Endodermal cell (in vitro differentiated cells): ENCODE data around the gene ANKRD34A. TPM values are rescaled to one million over a fixed set of nuclear protein-coding genes. Genes with fewer than 3 reads are reported as not detected.

Experiments
- DNase-seq: peaks from one replicate; pipeline ENCODE4 v3.0.0-alpha.2; 2017
- H3K27ac ChIP-seq: 2 replicates; pipeline ENCODE4 v1.5.1; 2013; ENCODE audit warnings: mild to moderate bottlenecking, low read depth, low read length, moderate library complexity
- H3K27me3 ChIP-seq: 2 replicates; pipeline ENCODE4 v1.6.1; 2013; ENCODE audit warnings: mild to moderate bottlenecking, low read length, moderate library complexity; ENCODE audit not compliant: insufficient read depth, control insufficient read depth, poor library complexity, severe bottlenecking
- H3K36me3 ChIP-seq: 2 replicates; pipeline ENCODE4 v1.7.0; 2013; ENCODE audit warnings: mild to moderate bottlenecking, low read length, moderate library complexity; ENCODE audit not compliant: control insufficient read depth, insufficient read depth
- H3K4me1 ChIP-seq: one replicate; pipeline ENCODE4 v1.7.0; 2013; ENCODE audit warnings: low read length; ENCODE audit not compliant: control insufficient read depth, insufficient read depth
- H3K4me3 ChIP-seq: 2 replicates; pipeline ENCODE4 v1.5.1; 2013; ENCODE audit warnings: mild to moderate bottlenecking, low read length, moderate library complexity
- H3K9ac ChIP-seq: 2 replicates; pipeline ENCODE4 v1.6.1; 2013; ENCODE audit warnings: mild to moderate bottlenecking, low read length, moderate library complexity; ENCODE audit not compliant: poor library complexity, severe bottlenecking; ENCODE audit errors: extremely low read depth
- H3K9me3 ChIP-seq: 2 replicates; pipeline ENCODE4 v1.6.1; 2013; ENCODE audit warnings: mild to moderate bottlenecking, low read length, moderate library complexity; ENCODE audit not compliant: control insufficient read depth
- H3K27ac Mint-ChIP-seq: 2 replicates; pipeline ENCODE4 v1.8.0; 2020; ENCODE audit warnings: mixed read lengths
- H3K27me3 Mint-ChIP-seq: 2 replicates; pipeline ENCODE4 v1.8.0; 2021; ENCODE audit warnings: mild to moderate bottlenecking, mixed read lengths; ENCODE audit not compliant: insufficient read depth
- H3K36me3 Mint-ChIP-seq: 2 replicates; pipeline ENCODE4 v1.8.0; 2020; ENCODE audit warnings: low read depth, mixed read lengths
- H3K4me1 Mint-ChIP-seq: 2 replicates; pipeline ENCODE4 v1.8.0; 2020; ENCODE audit warnings: mixed read lengths
- H3K4me3 Mint-ChIP-seq: 2 replicates; pipeline ENCODE4 v1.8.0; 2020; ENCODE audit warnings: mild to moderate bottlenecking, moderate library complexity, mixed read lengths
- H3K9me3 Mint-ChIP-seq: 2 replicates; pipeline ENCODE4 v1.8.0; 2020; ENCODE audit warnings: mild to moderate bottlenecking, mixed read lengths
- CTCF ChIP-seq: fragments of 200-600 bp; sonication (generic); conservative IDR thresholded peaks from 2 replicates; pipeline ENCODE4 v1.5.0; 2021; ENCODE audit warnings: antibody characterized with exemption, mild to moderate bottlenecking
- WGBS, 2 experiments: methylation state at CpG; one replicate each; pipeline versions ENCODE4 v1.1.5 to v1.1.7; 2013; ENCODE audit warnings: missing lambda C conversion rate in 2 of 2, mixed read lengths in 1 of 2; ENCODE audit not compliant: insufficient coverage in 1 of 2, insufficient read length in 1 of 2; 5-methylcytosine and 5-hydroxymethylcytosine counted together
- long read RNA-seq, 4 experiments: library from polyadenylated mRNA in 2 of 4; library from RNA in 1 of 4; library from capped mRNA in 1 of 4; stranded (forward) in 3 of 4; unstranded in 1 of 4; transcript quantifications; one replicate each; pipeline ENCODE4 v2.0.0, GENCODE V29; 2020 to 2021; ENCODE audit warnings: inconsistent platforms in 1 of 4
- polyA plus RNA-seq, 2 experiments: library from polyadenylated mRNA; stranded (reverse); fragments of 50-300 nt; gene quantifications; one replicate each; pipeline ENCODE4 v1.2.3, GENCODE V29; 2013
- total RNA-seq, 2 donors: library from RNA; stranded (reverse); fragmentation: NEBNext Ultra II Directional in 1 of 2; extraction: Animal tissue kit (Norgen Biotek cat#: 25700) in 1 of 2; gene quantifications; 2 replicates in 1 of 2; 3 replicates in 1 of 2; pipeline ENCODE4 v1.2.1, GENCODE V29; 2021

Gene ANKRD34A
- total RNA-seq, result 1 to 10 TPM in 1 of 2 donors, under 1 TPM in 1; 0.55 to 1.4 TPM
- polyA plus RNA-seq (2013, experiment 1 of 2), result 0.64 TPM
- 0.37 TPM for polyA plus RNA-seq (2013, experiment 2 of 2)
- long read RNA-seq, experiment 1, result 0 reads
- long read RNA-seq, experiment 2, partial matches to known transcripts, result 4 of 5 reads
- long read RNA-seq, experiment 2, other reads (novel, unspliced or antisense), result 1 of 5 reads
- long read RNA-seq, experiment 3, result 0 reads
- long read RNA-seq, experiment 4, partial matches to known transcripts, result 2 of 2 reads
- long read RNA-seq, experiment 4, other reads (novel, unspliced or antisense), result 0 of 2 reads

- Histone ChIP-seq H3K27ac (no peak within 1 kb of the TSS), H3K36me3 (no peaks in the 10 kb centered on the region), H3K4me1 (peaks cover 3% of the 10 kb centered on the region), H3K27me3 (peaks cover 26% of the 10 kb centered on the region), H3K9me3 (peaks cover 10% of the 10 kb centered on the region), H3K4me3 (peak within 1 kb of the TSS; percentile 87), H3K9ac (peak within 1 kb of the TSS; percentile 43)
- Mint-ChIP-seq H3K4me3 (peak within 1 kb of the TSS; percentile 75), H3K36me3 (peaks cover 7% of the 10 kb centered on the region), H3K9me3 (peaks cover 12% of the 10 kb centered on the region), H3K27me3 (peaks cover 42% of the 10 kb centered on the region), H3K27ac (peak within 1 kb of the TSS; percentile 91), H3K4me1 (peaks cover 23% of the 10 kb centered on the region)
- no peak for TF ChIP-seq CTCF
- peak; percentile 99 for DNase-seq
- WGBS, 2 experiments, result 1 to 3% methylated on average over 25 to 37 of the region's 37 CpGs
These were observed at the start of gene ANKRD34A, which contains the start of gene POLR3GL for GRCh38 chr1:145964328-145965118. ANKRD34A (minus strand) TSS chr1:145964575; CDS start chr1:145961759, 2,816 bp downstream. POLR3GL (plus strand) TSS chr1:145964690; CDS start chr1:145974866, 10,176 bp downstream.

GRCh38 chr1:146013559-146013922, 49.2 kb upstream of the ANKRD34A start:
- Histone ChIP-seq H3K27me3 (peaks cover 20% of the 10 kb centered on the region), H3K4me1 (no peaks in the 10 kb centered on the region), H3K9me3 (no peaks in the 10 kb centered on the region), H3K36me3 (no peaks in the 10 kb centered on the region), H3K27ac (no peak overlapping the region), H3K9ac (no peak overlapping the region), H3K4me3 (no peak overlapping the region)
- WGBS, 2 experiments, result 80 to 92% methylated on average over 6 of the region's 6 CpGs
- no peak overlapping the region for H3K4me3 Mint-ChIP-seq
- H3K36me3 Mint-ChIP-seq, result no peaks in the 10 kb centered on the region
- H3K27ac Mint-ChIP-seq, result no peak overlapping the region
- no peak for DNase-seq
- H3K4me1 Mint-ChIP-seq, result no peaks in the 10 kb centered on the region
- TF ChIP-seq CTCF, result no peak
- H3K27me3 Mint-ChIP-seq, result peaks cover 22% of the 10 kb centered on the region
- H3K9me3 Mint-ChIP-seq, result no peaks in the 10 kb centered on the region

- H3K4me3 Mint-ChIP-seq, result no peak overlapping the region
- Histone ChIP-seq H3K4me3 (no peak overlapping the region), H3K9me3 (no peaks in the 10 kb centered on the region), H3K4me1 (no peaks in the 10 kb centered on the region), H3K27ac (no peak overlapping the region), H3K9ac (no peak overlapping the region), H3K27me3 (peaks cover 14% of the 10 kb centered on the region), H3K36me3 (no peaks in the 10 kb centered on the region)
- no peaks in the 10 kb centered on the region for H3K36me3 Mint-ChIP-seq
- DNase-seq, result peak; percentile 68
- WGBS, 2 experiments, result 24 to 55% methylated on average over 2 to 3 of the region's 4 CpGs
- H3K4me1 Mint-ChIP-seq, result no peaks in the 10 kb centered on the region
- peaks cover 16% of the 10 kb centered on the region for H3K27me3 Mint-ChIP-seq
- no peaks in the 10 kb centered on the region for H3K9me3 Mint-ChIP-seq
- H3K27ac Mint-ChIP-seq, result no peak overlapping the region
- peak; percentile 81 for TF ChIP-seq CTCF
These were observed 48.6 kb upstream of the ANKRD34A start for GRCh38 chr1:146012703-146013558.
